Glomerular visceral epithelial cell (primary cell): Measurements from ENCODE around the gene GRM7.
A peak's percentile ranks its signal among the peaks of the same experiment; 100 is the strongest.

Experiments used
- DNase-seq: peaks from one replicate; pipeline ENCODE4 v3.0.0-alpha.2; 2016; ENCODE audit errors: extremely low spot score

GRM7 gene

GRCh38 chr3:7720649-7721297, 859.9 kb downstream of the GRM7 start:
- no peak for DNase-seq

- no peak for DNase-seq
Measured at GRCh38 chr3:7721869-7722268, 861.0 kb downstream of the GRM7 start.

GRCh38 chr3:7728566-7729519, 867.9 kb downstream of the GRM7 start:
- no peak for DNase-seq

GRCh38 chr3:7733933-7734332, 873.0 kb downstream of the GRM7 start:
- DNase-seq: no peak

- no peak for DNase-seq
Measured at GRCh38 chr3:7734456-7734855, 873.5 kb downstream of the GRM7 start.

GRCh38 chr3:7737263-7737662, 876.3 kb downstream of the GRM7 start:
- DNase-seq: no peak

GRCh38 chr3:7739754-7740153, 878.8 kb downstream of the GRM7 start:
- DNase-seq: no peak

- no peak for DNase-seq
Measured at GRCh38 chr3:7740458-7740857, 879.5 kb downstream of the GRM7 start.

GRCh38 chr3:7744850-7745249, 883.9 kb downstream of the GRM7 start:
- no peak for DNase-seq

GRCh38 chr3:7745711-7746110, 884.8 kb downstream of the GRM7 start:
- no peak for DNase-seq

GRCh38 chr3:7749931-7750695, 889.2 kb downstream of the GRM7 start:
- no peak for DNase-seq

GRCh38 chr3:7752005-7752404, 891.1 kb downstream of the GRM7 start:
- no peak for DNase-seq

- DNase-seq: no peak
Measured at GRCh38 chr3:7754653-7755441, 893.9 kb downstream of the GRM7 start.

GRCh38 chr3:7759630-7760029, 898.7 kb downstream of the GRM7 start:
- no peak for DNase-seq

GRCh38 chr3:7760718-7761117, 899.8 kb downstream of the GRM7 start:
- DNase-seq: no peak

GRCh38 chr3:7764115-7764514, 903.2 kb downstream of the GRM7 start:
- DNase-seq: no peak

- no peak for DNase-seq
Measured at GRCh38 chr3:7766530-7766929, 905.6 kb downstream of the GRM7 start.

GRCh38 chr3:7779331-7779730, 918.4 kb downstream of the GRM7 start:
- no peak for DNase-seq

- no peak for DNase-seq
Measured at GRCh38 chr3:7781395-7781794, 920.5 kb downstream of the GRM7 start.

- DNase-seq: peak; percentile 2
Measured at GRCh38 chr3:7787871-7788828, 927.2 kb downstream of the GRM7 start.
